Fibroblast of lung (primary cell): ENCODE data around the gene FKBP15. TPM values are rescaled to one million over a fixed set of nuclear protein-coding genes. Genes with fewer than 3 reads are reported as not detected.

Experiments used
- DNase-seq, 2 donors: peaks; one replicate each; pipeline versions ENCODE4 v3.0.0 to v3.0.0-alpha.2; 2010; ENCODE audit warnings: low read depth in 2 of 2
- H2AFZ ChIP-seq: 2 replicates; pipeline ENCODE4 v1.5.1; 2012; ENCODE audit warnings: low read length, control low read depth, inconsistent platforms
- H3K27ac ChIP-seq: 2 replicates; pipeline ENCODE4 v1.5.1; 2011; ENCODE audit warnings: low read length, control low read depth; ENCODE audit not compliant: insufficient read depth
- H3K27me3 ChIP-seq: 2 replicates; pipeline ENCODE4 v1.5.1; 2011; ENCODE audit warnings: mild to moderate bottlenecking, low read length; ENCODE audit not compliant: control insufficient read depth, insufficient read depth
- H3K36me3 ChIP-seq: 2 replicates; pipeline ENCODE4 v1.5.1; 2011; ENCODE audit warnings: low read length; ENCODE audit not compliant: control insufficient read depth, insufficient read depth
- H3K4me1 ChIP-seq: 2 replicates; pipeline ENCODE4 v1.5.1; 2011; ENCODE audit warnings: low read length; ENCODE audit not compliant: control insufficient read depth, insufficient read depth; ENCODE audit errors: extremely low read depth
- H3K4me2 ChIP-seq: 2 replicates; pipeline ENCODE4 v1.5.1; 2011; ENCODE audit warnings: low read length, control low read depth; ENCODE audit not compliant: insufficient read depth; ENCODE audit errors: extremely low read depth
- H3K4me3 ChIP-seq, 4 experiments: fragments of 200-600 bp in 1 of 4; sonication (generic) in 1 of 4; replicated peaks in 1 of 4; 2 replicates each; pipeline ENCODE4 v1.5.1; 2011 to 2016; ENCODE audit warnings: low read length in 4 of 4, low read depth in 3 of 4, mild to moderate bottlenecking in 3 of 4, control low read depth in 2 of 4, inconsistent platforms in 1 of 4, mixed read lengths in 1 of 4; ENCODE audit not compliant: insufficient read depth in 1 of 4; ENCODE audit errors: control extremely low read depth in 1 of 4
- H3K79me2 ChIP-seq: 2 replicates; pipeline ENCODE4 v1.5.1; 2012; ENCODE audit warnings: mild to moderate bottlenecking, low read length, inconsistent platforms; ENCODE audit not compliant: control insufficient read depth, insufficient read depth
- H3K9ac ChIP-seq: 2 replicates; pipeline ENCODE4 v1.5.1; 2011; ENCODE audit warnings: mild to moderate bottlenecking, low read length, control low read depth; ENCODE audit not compliant: insufficient read depth
- H3K9me3 ChIP-seq: 2 replicates; pipeline ENCODE4 v1.5.1; 2012; ENCODE audit warnings: low read depth, low read length; ENCODE audit not compliant: control insufficient read depth, insufficient read depth
- H4K20me1 ChIP-seq: 2 replicates; pipeline ENCODE4 v1.5.1; 2011; ENCODE audit warnings: low read length; ENCODE audit not compliant: control insufficient read depth, insufficient read depth; ENCODE audit errors: extremely low read depth
- EZH2 ChIP-seq: IDR thresholded peaks from 2 replicates; pipeline ENCODE4 v1.5.1; 2012; ENCODE audit warnings: low read length, control low read depth, mild to moderate bottlenecking; ENCODE audit errors: missing control alignments
- polyA plus RNA-seq, 2 donors: library from polyadenylated mRNA; depleted of rRNA in 1 of 2; stranded (reverse) in 1 of 2; unstranded in 1 of 2; fragments of >200 nt; gene quantifications; 2 replicates each; pipeline ENCODE4 v1.2.1, GENCODE V29; 2011 to 2012; ENCODE audit warnings: missing spikeins in 1 of 2
- total RNA-seq: library from RNA; depleted of rRNA; stranded (reverse); fragments of >200 nt; gene quantifications from 2 replicates; pipeline ENCODE4 v1.2.1, GENCODE V29; 2014
- TF ChIP-seq, protein P1 (sequence below), 2 donors: IDR thresholded peaks in 1 of 2; conservative IDR thresholded peaks in 1 of 2; 1 replicate in 1 of 2; 2 replicates in 1 of 2; pipeline ENCODE4 v1.5.1; 2011 to 2012; ENCODE audit warnings: low read length in 2 of 2, control low read depth in 1 of 2, inconsistent platforms in 1 of 2, low read depth in 1 of 2, mild to moderate bottlenecking in 1 of 2

Gene FKBP15
- total and polyA plus RNA-seq, 2 donors (not counting 1 experiment from before 2014, with no cell fraction given): 21.0 to 25.3 TPM

DNA sequence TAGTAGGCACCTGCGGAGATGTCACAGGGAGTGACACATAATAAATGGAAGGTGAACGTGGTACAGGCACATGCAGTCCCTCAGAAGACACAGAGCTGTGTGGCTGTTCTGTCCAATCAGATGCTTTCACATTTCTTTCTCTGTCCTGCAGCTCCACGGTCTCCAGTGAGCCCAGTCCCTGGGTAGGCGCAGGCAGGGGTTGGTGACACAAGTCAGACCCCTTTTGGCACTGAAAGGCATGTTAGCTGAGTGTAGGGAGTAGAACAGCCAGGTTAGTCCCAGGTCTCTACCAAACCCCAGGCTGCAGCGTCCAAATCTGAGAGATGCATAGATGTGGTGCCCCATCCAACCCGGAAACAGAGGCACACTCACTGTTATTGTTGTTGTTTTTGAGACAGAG lies 67.5 kb downstream of the FKBP15 start:
- H4K20me1 ChIP-seq: no peaks in the 10 kb centered on the region
- H3K27ac ChIP-seq: no peak overlapping the region
- no peaks in the 10 kb centered on the region for H3K9me3 ChIP-seq
- no peaks in the 10 kb centered on the region for H3K27me3 ChIP-seq
- DNase-seq: no peak
- no peak overlapping the region for H2AFZ ChIP-seq
- H3K9ac ChIP-seq: no peak overlapping the region
- H3K4me3 ChIP-seq: no peak overlapping the region
- H3K79me2 ChIP-seq: no peaks in the 10 kb centered on the region
- TF ChIP-seq, protein P1, sequence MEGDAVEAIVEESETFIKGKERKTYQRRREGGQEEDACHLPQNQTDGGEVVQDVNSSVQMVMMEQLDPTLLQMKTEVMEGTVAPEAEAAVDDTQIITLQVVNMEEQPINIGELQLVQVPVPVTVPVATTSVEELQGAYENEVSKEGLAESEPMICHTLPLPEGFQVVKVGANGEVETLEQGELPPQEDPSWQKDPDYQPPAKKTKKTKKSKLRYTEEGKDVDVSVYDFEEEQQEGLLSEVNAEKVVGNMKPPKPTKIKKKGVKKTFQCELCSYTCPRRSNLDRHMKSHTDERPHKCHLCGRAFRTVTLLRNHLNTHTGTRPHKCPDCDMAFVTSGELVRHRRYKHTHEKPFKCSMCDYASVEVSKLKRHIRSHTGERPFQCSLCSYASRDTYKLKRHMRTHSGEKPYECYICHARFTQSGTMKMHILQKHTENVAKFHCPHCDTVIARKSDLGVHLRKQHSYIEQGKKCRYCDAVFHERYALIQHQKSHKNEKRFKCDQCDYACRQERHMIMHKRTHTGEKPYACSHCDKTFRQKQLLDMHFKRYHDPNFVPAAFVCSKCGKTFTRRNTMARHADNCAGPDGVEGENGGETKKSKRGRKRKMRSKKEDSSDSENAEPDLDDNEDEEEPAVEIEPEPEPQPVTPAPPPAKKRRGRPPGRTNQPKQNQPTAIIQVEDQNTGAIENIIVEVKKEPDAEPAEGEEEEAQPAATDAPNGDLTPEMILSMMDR (conservative IDR thresholded peaks at IDR 0.05 in 1 of 2, IDR thresholded peaks at IDR 0.05 in 1 of 2; ENCODE audit: low read depth in 1 of 2, low read length in 2 of 2): no peak
- TF ChIP-seq EZH2: no peak
- no peaks in the 10 kb centered on the region for H3K36me3 ChIP-seq
- no peak overlapping the region for H3K4me2 ChIP-seq
- peaks cover 5% of the 10 kb centered on the region for H3K4me1 ChIP-seq

DNA sequence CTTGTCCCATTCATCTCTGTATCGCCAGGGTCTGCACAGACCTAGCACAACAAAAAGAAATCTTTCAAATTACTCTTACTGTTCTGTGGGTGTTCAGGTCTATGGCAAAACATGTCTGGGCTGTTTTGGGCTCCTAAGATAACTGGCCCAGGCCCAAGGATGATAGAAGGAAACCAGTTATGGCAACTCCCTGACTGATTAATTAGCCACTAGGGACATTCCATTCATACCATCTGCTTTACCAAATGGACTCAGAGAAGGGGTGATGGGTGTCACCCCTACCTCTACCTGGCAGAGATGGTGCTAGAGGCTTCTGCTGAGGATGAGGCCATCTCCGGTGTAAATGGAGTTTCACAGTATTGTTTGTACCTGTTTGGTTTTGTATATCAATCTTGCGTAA lies 68.4 kb downstream of the FKBP15 start:
- Histone ChIP-seq H3K4me1 (peaks cover 5% of the 10 kb centered on the region), H3K4me2 (no peak overlapping the region), H3K9me3 (no peaks in the 10 kb centered on the region), H3K9ac (no peak overlapping the region), H3K36me3 (no peaks in the 10 kb centered on the region), H4K20me1 (no peaks in the 10 kb centered on the region), H3K79me2 (no peaks in the 10 kb centered on the region), H3K27me3 (no peaks in the 10 kb centered on the region), H3K4me3 (peak overlapping the region in 1 of 4 experiments; percentile 87), H3K27ac (no peak overlapping the region), H2AFZ (no peak overlapping the region)
- DNase-seq: peak in 1 of 2 donors; percentile 10
- TF ChIP-seq EZH2: no peak

DNA sequence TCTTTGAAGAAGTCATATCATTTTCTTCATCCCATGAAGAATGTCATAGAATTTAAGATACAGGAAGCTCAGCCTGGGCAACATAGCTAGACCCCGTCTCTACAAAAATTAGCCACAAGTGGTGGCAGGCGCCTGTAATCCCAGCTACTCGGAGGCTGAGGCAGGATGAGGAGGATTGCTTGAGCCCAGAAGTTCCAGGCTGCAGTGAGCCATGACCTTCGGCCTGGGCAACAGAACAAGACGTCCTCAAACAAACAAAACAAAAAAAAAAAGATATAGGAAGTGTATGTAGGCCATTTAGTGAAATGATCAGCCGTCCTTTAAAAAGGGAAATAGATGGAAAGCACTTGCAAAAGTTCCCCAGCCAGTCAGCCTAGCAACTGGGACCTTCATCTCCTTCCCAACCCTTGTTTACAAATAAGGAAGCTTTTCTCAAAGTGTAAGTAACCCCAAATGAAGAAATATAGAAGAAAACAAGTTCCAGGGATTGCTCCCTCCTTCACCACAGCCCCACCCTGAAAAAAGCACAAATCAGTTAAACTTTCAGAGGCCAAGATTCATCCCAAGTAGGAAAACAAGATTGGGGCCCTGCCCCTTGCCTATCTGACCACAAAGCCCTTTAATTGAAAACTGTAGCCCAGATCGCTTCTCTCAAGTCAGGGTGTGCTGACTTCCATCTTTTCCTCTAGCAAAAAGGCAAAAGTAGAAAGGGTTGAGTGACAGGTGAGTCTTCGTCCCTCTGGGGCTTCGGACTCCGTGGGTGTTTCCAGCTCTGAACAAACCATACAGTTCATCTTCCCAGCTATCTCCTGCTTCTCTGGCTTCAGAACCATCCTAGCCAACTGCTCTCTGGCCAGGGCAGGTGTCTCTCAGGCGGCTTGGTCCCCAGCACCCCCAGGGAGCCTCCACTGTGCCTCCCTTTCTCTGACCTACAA lies 69.1 kb downstream of the FKBP15 start:
- Histone ChIP-seq H3K9me3 (no peaks in the 10 kb centered on the region), H3K27me3 (no peaks in the 10 kb centered on the region), H3K79me2 (no peaks in the 10 kb centered on the region), H3K4me2 (peak overlapping the region; percentile 46), H3K27ac (no peak overlapping the region), H4K20me1 (no peaks in the 10 kb centered on the region), H3K9ac (peak overlapping the region; percentile 68), H3K4me3 (peak overlapping the region; percentile 51 to 87 (median 58)), H3K4me1 (peaks cover 5% of the 10 kb centered on the region), H2AFZ (no peak overlapping the region), H3K36me3 (no peaks in the 10 kb centered on the region)
- no peak for DNase-seq
- TF ChIP-seq EZH2: no peak
